ENCODE measurements around the gene SAMD3.
"Not testable (repeated sequence)": the region's sequence is repeated elsewhere in the genome, so short reads cannot be mapped to it uniquely, and the experiment has no call there.

Gene SAMD3, protein sequence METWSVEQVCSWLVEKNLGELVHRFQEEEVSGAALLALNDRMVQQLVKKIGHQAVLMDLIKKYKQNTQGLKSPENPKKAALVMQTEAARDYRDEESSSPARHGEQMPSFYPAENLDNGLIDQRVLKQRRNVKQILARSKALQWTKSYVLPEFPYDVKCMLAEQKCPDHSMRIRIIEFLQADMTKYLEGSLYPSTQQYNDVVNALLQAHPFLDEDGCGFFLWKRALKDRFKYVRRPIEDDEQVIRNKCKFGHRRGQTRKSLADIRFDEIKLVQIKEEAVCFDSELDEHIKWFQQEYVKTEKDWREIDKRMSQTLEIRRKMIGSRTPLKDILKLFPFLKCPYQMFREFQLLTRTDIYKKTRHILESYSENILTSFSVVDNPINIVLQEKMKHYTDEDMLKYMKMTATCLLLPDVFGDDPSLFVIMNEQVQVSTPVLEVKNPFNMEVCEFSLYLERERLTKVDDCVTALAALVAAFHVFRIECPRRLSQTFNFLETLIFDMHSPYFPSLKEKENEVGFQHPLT

GRCh38 chr6:130222775-130223174, at the start of gene SAMD3:
Gene SAMD3 (minus strand): TSS chr6:130222951. CDS start chr6:130215273, 7,678 bp downstream.
- no peak for DNase-seq (ENCODE audit: low read depth)

GRCh38 chr6:130269969-130270635, 47.4 kb upstream of the SAMD3 start:
- no peak for DNase-seq (ENCODE audit: low read depth)

GRCh38 chr6:130265553-130265952, 42.8 kb upstream of the SAMD3 start:
- DNase-seq (ENCODE audit: low read depth), result not testable (repeated sequence)

DNA sequence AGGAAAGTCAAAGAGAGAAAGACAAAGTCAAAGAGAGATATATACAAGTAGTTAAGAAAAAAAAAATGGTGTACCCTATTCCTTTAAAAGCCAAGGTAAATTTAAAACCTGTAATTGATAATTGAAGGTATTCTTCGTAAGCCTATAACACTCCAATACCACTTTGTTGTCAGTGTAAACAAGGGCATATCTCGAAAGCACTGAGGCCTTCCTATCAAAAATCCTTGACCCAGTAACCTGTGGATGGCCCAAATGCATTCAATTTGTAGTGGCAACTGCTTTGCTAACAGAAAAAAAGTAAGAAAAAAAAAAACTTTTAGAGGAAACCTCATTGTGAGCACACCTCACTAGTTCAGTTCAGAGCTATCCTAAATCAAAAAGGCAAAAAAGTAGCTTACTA, 39.3 kb upstream of the SAMD3 start:
- DNase-seq (ENCODE audit: low read depth), result no peak

GRCh38 chr6:130261558-130261957, 38.8 kb upstream of the SAMD3 start:
- DNase-seq (ENCODE audit: low read depth), result not testable (repeated sequence)

DNA sequence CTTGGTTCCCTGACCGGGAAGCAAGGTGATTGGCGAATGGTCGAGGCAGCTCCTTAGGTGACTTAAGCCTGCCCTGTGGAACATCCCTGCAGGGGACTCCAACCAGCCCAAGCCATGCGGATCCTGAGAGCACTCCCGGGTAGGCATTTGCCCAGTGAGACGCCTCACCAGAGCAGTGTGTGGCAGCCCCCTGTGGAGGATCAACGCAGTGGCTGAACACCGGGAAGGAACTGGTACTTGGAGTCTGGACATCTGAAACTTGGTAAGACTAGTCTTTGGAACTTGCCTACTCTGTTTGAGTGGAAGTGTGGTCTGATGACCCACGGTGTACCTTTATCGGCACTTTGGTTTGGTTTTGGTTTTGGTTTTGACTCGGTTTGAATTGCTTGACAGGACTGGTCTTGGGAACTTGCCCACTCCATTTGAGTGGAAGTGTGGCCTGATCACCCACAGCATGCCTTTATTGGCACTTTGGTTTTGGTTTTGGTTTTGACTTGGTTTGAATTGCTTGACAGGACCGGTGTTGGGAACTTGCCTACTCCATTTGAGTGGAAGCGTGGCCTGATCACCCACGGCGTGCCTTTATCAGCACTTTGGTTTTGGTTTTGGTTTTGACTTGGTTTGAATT, 38.0 kb upstream of the SAMD3 start:
- DNase-seq (ENCODE audit: low read depth), result not testable (repeated sequence)

DNA sequence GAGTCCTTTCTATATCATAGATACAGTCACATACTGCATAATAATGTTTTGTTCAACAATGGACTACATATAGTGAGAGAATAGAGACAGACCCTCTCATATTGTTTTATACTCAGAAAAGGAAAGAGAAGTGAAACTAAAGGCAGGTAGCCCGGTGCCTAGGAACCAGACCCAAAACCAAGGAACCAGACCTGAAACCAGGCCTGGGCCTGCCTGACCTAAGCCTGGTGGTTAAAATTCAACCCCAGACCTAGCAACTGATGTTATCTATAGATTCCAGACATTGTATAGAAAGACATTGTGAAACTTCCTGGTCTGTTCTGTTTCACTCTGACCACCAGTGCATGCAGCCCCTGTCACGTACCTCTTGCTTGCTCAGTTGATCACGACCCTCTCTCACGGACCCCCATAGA, 37.3 kb upstream of the SAMD3 start:
- not testable (repeated sequence) for DNase-seq (ENCODE audit: low read depth)

- no peak for DNase-seq (ENCODE audit: low read depth)
These were observed 36.8 kb upstream of the SAMD3 start for GRCh38 chr6:130259557-130259956.

DNA sequence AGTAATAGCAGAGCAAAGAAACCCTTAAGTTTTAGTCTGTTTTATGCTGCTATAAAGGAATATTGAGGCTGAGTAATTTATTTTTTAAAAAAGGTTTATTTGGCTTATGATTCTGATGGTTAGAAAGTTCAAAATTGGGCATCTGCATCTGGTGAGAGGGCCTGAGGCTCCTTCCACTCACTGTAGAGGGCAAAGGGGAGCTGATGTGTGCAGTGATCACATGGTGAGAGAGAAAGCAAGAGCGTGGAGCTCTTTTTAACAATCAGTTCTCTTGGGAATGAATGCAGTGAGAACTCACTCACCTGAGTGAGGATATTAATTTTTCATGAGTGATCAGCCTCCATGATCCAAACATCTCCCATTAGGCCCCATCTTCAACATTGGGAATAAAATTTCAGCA, 36.4 kb upstream of the SAMD3 start:
- DNase-seq (ENCODE audit: low read depth), result no peak

DNA sequence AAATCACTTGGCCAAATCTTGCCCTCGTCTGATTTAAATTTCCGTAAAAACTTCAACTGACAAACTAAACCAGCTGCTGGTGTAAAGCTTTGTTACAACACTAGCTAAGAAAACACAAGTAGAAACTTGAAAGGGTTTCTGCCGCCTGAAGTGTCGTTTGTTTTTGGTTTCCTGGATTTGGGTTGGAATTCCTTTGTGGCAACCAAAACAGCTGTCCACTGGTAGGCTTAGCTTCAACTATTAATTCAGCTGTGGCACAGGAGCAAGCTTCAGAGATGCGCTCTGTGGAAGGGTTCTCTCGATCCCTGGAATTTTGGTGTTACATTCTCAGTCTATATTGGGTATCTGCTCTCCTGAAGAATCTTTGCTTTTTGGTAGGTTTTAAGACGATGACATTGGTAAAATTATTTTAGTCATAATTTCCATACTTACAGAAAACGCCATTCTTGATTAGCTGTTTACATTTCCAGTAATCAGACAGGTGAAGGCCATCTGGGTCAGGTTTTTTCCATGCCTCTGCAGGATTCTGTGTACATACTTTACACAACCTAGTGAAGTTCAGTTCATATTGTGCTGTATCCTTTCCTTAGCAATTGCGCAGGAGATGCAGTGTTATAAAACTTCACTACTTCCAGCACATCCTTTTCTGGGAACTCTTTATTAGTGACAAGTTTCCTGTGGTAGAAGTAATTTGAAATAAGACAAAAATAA, 29.9 kb upstream of the SAMD3 start:
- no peak for DNase-seq (ENCODE audit: low read depth)

- no peak for DNase-seq (ENCODE audit: low read depth)
These were observed 22.5 kb upstream of the SAMD3 start for GRCh38 chr6:130245267-130245666.

DNA sequence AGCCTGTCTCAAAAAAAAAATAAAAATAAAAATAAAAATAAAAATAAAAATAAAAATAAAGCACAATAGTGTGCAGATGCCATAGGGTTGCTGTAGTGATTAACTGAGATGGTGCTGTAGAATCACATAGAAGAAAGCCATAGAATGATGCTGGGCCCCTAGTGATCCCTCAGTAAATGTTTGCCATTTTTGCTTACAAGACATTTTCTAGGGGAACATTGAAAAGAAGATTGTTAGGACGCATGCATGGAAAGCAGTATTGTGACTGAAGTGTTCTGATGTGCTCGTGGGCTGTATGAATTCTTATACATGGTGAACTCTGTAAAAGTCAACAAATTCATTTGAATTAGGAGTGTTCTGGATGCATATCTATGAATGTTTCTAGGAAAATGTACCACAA, 22.0 kb upstream of the SAMD3 start:
- no peak for DNase-seq (ENCODE audit: low read depth)

DNA sequence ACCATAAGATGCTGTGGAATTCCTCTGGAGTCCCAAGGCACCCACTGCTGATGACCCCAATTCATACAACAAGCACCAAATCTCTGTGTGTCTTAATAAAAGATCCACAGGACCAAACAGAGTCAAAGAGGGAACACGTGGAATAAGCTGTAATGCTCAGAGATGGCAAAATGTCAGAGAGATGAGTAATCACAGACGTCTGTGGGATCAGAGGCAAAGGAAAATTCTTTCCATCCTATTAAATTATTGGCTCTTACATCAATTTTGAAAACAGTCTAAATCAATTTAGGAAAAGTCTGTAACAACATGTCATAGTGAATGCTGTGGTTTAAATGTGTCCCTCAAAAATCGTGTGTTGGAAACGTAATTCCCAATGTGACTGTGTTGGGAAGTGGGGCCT, 17.5 kb upstream of the SAMD3 start:
- DNase-seq (ENCODE audit: low read depth), result no peak

DNA sequence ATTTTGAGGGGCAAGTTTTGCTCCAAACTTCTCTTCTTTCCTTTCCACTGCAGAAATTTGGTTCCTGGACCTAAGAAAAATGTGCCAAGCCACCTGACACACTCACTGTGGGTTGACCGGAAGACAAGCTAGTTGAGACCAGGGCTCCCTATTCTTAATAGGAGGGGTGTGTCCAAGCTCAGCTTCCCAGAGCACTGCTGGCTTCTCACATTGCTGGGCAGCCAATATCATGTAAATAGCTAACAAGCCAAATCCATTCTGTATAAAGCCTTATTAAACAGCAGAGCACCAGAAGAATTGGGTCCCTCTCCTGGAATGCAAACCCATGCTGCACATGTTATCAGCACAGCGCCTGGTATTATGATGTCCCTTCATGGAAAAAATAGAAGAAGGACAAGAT, 17.0 kb upstream of the SAMD3 start:
- no peak for DNase-seq (ENCODE audit: low read depth)

- no peak for DNase-seq (ENCODE audit: low read depth)
These were observed 10.6 kb upstream of the SAMD3 start for GRCh38 chr6:130233330-130233729.

- DNase-seq (ENCODE audit: low read depth), result not testable (repeated sequence)
These were observed 7.8 kb upstream of the SAMD3 start for GRCh38 chr6:130230531-130230930.

- no peak for DNase-seq (ENCODE audit: low read depth)
These were observed 6.9 kb upstream of the SAMD3 start for GRCh38 chr6:130229645-130230044.

DNA sequence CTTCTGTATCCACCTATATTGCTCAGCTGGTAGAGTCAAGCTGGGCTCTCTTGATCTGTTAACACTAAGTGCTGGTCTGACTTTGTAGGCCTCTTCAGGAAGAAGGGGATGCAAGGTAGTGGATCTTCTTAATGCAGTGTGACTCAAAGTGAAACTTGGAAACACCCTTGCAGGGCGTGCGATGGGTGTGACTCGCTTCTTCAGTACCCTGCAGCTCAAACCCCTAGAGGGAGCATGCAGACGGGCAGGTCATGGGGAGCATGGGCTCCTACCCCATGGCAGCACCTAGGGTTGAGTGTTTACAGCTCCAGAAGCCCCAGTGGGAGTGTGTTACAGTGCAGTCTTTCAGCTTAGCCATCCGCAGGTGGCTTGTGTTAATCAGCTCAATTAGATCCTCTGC, 757 bp upstream of the SAMD3 start:
- peak; percentile 55 for DNase-seq (ENCODE audit: low read depth)

GRCh38 chr6:130218134-130218533, 4.6 kb downstream of the SAMD3 start:
- no peak for DNase-seq (ENCODE audit: low read depth)

GRCh38 chr6:130216620-130217019, 6.1 kb downstream of the SAMD3 start:
- DNase-seq (ENCODE audit: low read depth), result no peak

DNA sequence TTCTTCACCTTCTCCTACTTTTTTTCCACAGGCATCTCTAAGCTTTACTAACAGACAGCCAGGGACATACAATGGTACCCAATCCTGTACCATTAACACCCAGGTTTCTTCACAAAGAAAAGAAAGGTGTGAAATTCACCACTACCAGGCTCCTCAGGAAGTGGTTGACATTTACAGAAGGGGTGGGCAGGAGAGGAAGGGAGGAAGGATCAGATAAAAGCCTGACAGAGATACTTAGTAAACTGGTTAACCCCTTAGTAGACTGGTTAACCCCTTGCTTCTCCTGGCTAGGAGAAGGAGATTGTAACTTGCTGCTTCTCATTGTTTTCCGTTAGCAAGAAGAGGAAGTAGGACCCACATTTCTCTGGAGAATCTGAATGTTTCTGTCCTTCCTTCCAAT, 7.2 kb downstream of the SAMD3 start:
- no peak for DNase-seq (ENCODE audit: low read depth)

GRCh38 chr6:130212215-130212874, 10.4 kb downstream of the SAMD3 start:
- no peak for DNase-seq (ENCODE audit: low read depth)

Measured in activated T-cell treated with anti-CD3 and anti-CD28 coated beads for 48 hours (primary cell).